Sigmoid colon (tissue), 7 donors: Measurements from ENCODE around the gene CCDC190. TPM values are rescaled to one million over a fixed set of nuclear protein-coding genes. Genes with fewer than 3 reads are reported as not detected.

Experiments
- polyA plus RNA-seq, 3 donors: library from polyadenylated mRNA; stranded (reverse); fragments of 200-250 nt; gene quantifications; one replicate each; pipeline ENCODE4 v1.2.3, GENCODE V29; 2013
- total RNA-seq, 4 donors: library from RNA; depleted of rRNA; stranded (reverse); fragments of >200 nt; gene quantifications; one replicate each; pipeline ENCODE4 v1.1.0, GENCODE V29; 2016
- donor health status: healthy with polysubstance abuse.
- donor health status: Bipolar disorder and iron deficiency.
- donor health status: healthy.

Gene CCDC190
- total and polyA plus RNA-seq, 7 donors: not detected

Other genes with a start within 250 kb of the CCDC190 start
- gene DDR2, start 228.7 kb downstream of the CCDC190 start, total RNA-seq: 100 to 1,000 TPM; 150 to 236 (median 225) TPM
- gene DDR2, start 228.7 kb downstream of the CCDC190 start, polyA plus RNA-seq: 10 to 100 TPM in 2 of 3 donors, 1 to 10 TPM in 1; 3.5 to 50.5 (median 18.0) TPM
- 10 to 100 TPM; 10.8 to 54.2 (median 13.1) TPM for gene HSD17B7, start 70.5 kb downstream of the CCDC190 start, total RNA-seq
- 10 to 100 TPM; 11.3 to 27.9 (median 11.4) TPM for gene HSD17B7, start 70.5 kb downstream of the CCDC190 start, polyA plus RNA-seq
- gene RGS4, start 208.2 kb upstream of the CCDC190 start, total RNA-seq: 10 to 100 TPM in 1 of 4 donors, 1 to 10 TPM in 3; 6.8 to 15.7 (median 8.9) TPM
- gene RGS4, start 208.2 kb upstream of the CCDC190 start, polyA plus RNA-seq: 1 to 10 TPM in 1 of 3 donors, under 1 TPM in 1, not detected in 1; 0.23 to 1.6 TPM